Astrocyte (in vitro differentiated cells and primary cell): Measurements from ENCODE around the gene CD300LD. TPM values are rescaled to one million over a fixed set of nuclear protein-coding genes. Genes with fewer than 3 reads are reported as not detected.

Source experiments
- DNase-seq: peaks from one replicate; pipeline ENCODE4 v3.0.0-alpha.2; 2010; ENCODE audit warnings: low read depth
- FAIRE-seq: peaks from 2 replicates; lab custom pipeline; 2011; peaks lifted over from hg19 to GRCh38; lab: Jason Lieb, UNC
- H2AFZ ChIP-seq: 2 replicates; pipeline ENCODE4 v1.6.0; 2012; ENCODE audit warnings: low read depth, low read length, inconsistent platforms
- H3K27ac ChIP-seq: 2 replicates; pipeline ENCODE4 v1.5.1; 2011; ENCODE audit warnings: low read depth, low read length, inconsistent platforms
- H3K27me3 ChIP-seq: 2 replicates; pipeline ENCODE4 v1.6.0; 2011; ENCODE audit warnings: low read length, inconsistent platforms; ENCODE audit not compliant: insufficient read depth
- H3K36me3 ChIP-seq: 2 replicates; pipeline ENCODE4 v1.5.1; 2011; ENCODE audit warnings: low read length, inconsistent platforms; ENCODE audit not compliant: insufficient read depth
- H3K4me1 ChIP-seq: 2 replicates; pipeline ENCODE4 v1.5.1; 2011; ENCODE audit warnings: low read length, inconsistent platforms; ENCODE audit not compliant: insufficient read depth
- H3K4me2 ChIP-seq: 2 replicates; pipeline ENCODE4 v1.6.0; 2012; ENCODE audit warnings: low read length, inconsistent platforms
- H3K4me3 ChIP-seq: 2 replicates; pipeline ENCODE4 v1.5.1; 2011; ENCODE audit warnings: low read depth, mild to moderate bottlenecking, low read length, inconsistent platforms; ENCODE audit not compliant: insufficient read depth
- H3K79me2 ChIP-seq: 2 replicates; pipeline ENCODE4 v1.6.0; 2012; ENCODE audit warnings: mild to moderate bottlenecking, low read length, inconsistent platforms; ENCODE audit not compliant: insufficient read depth
- H3K9ac ChIP-seq: 2 replicates; pipeline ENCODE4 v1.6.0; 2012; ENCODE audit warnings: mild to moderate bottlenecking, low read length, inconsistent platforms
- H3K9me3 ChIP-seq: 2 replicates; pipeline ENCODE4 v1.5.1; 2012; ENCODE audit warnings: low read depth, mild to moderate bottlenecking, low read length, inconsistent platforms; ENCODE audit not compliant: insufficient read depth
- H4K20me1 ChIP-seq: 2 replicates; pipeline ENCODE4 v1.6.0; 2012; ENCODE audit warnings: low read length, inconsistent platforms; ENCODE audit not compliant: insufficient read depth
- H3K27ac Mint-ChIP-seq: one replicate; pipeline ENCODE4 v1.8.0; 2021; ENCODE audit warnings: mild to moderate bottlenecking, mixed read lengths; ENCODE audit not compliant: unreplicated experiment
- H3K27me3 Mint-ChIP-seq: one replicate; pipeline ENCODE4 v1.8.0; 2021; ENCODE audit warnings: low read depth, mixed read lengths; ENCODE audit not compliant: unreplicated experiment
- H3K36me3 Mint-ChIP-seq: one replicate; pipeline ENCODE4 v1.8.0; 2021; ENCODE audit warnings: low read depth, mixed read lengths; ENCODE audit not compliant: unreplicated experiment
- H3K4me1 Mint-ChIP-seq: one replicate; pipeline ENCODE4 v1.8.0; 2021; ENCODE audit warnings: low read depth, mixed read lengths; ENCODE audit not compliant: unreplicated experiment
- H3K4me3 Mint-ChIP-seq: one replicate; pipeline ENCODE4 v1.8.0; 2021; ENCODE audit warnings: mild to moderate bottlenecking, moderate library complexity, mixed read lengths; ENCODE audit not compliant: unreplicated experiment
- H3K9me3 Mint-ChIP-seq: one replicate; pipeline ENCODE4 v1.8.0; 2021; ENCODE audit warnings: mild to moderate bottlenecking, mixed read lengths; ENCODE audit not compliant: unreplicated experiment
- EZH2 ChIP-seq: IDR thresholded peaks from 2 replicates; pipeline ENCODE4 v1.6.1; 2012; ENCODE audit warnings: mild to moderate bottlenecking, low read length, inconsistent platforms; ENCODE audit not compliant: insufficient read depth
- total RNA-seq: library from RNA; stranded (reverse); gene quantifications from 2 replicates; pipeline ENCODE4 v1.2.1, GENCODE V29; 2021
- TF ChIP-seq, protein P1 (sequence below): IDR thresholded peaks from 2 replicates; pipeline ENCODE4 v1.5.1; 2011; ENCODE audit warnings: low read depth, mild to moderate bottlenecking, inconsistent platforms, low read length, moderate library complexity; ENCODE audit not compliant: insufficient read depth

The CD300LD gene
- total RNA-seq, 1 donor from 2014 or later: not detected

DNA sequence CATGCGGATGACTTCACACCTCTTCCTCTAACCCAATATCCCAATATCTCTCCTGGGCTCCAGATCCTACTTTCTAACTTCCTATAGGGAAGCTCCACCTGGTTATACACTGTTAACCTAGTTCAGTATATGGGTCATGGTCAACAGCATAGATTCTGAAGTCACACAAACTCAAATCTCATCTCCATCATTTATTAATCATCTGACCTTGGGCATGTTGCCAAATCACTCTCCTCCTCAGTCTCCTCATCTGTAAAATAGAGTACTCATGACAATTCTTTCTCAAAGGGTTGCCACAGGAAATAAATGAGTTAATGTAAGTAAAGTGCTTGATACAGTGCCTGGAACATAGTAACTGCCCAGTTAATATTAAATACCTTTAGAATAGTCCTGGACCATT, 32.0 kb upstream of the CD300LD start:
- TF ChIP-seq EZH2: no peak
- TF ChIP-seq, protein P1, sequence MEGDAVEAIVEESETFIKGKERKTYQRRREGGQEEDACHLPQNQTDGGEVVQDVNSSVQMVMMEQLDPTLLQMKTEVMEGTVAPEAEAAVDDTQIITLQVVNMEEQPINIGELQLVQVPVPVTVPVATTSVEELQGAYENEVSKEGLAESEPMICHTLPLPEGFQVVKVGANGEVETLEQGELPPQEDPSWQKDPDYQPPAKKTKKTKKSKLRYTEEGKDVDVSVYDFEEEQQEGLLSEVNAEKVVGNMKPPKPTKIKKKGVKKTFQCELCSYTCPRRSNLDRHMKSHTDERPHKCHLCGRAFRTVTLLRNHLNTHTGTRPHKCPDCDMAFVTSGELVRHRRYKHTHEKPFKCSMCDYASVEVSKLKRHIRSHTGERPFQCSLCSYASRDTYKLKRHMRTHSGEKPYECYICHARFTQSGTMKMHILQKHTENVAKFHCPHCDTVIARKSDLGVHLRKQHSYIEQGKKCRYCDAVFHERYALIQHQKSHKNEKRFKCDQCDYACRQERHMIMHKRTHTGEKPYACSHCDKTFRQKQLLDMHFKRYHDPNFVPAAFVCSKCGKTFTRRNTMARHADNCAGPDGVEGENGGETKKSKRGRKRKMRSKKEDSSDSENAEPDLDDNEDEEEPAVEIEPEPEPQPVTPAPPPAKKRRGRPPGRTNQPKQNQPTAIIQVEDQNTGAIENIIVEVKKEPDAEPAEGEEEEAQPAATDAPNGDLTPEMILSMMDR: no peak
- DNase-seq (no peak), FAIRE-seq (no peak)
- H3K36me3 ChIP-seq: no peaks in the 10 kb centered on the region
- H4K20me1 ChIP-seq: no peaks in the 10 kb centered on the region
- Mint-ChIP-seq H3K4me1 (no peaks in the 10 kb centered on the region), H3K36me3 (no peaks in the 10 kb centered on the region), H3K9me3 (peaks cover 12% of the 10 kb centered on the region), H3K27me3 (peaks cover 79% of the 10 kb centered on the region), H3K4me3 (no peak overlapping the region), H3K27ac (no peak overlapping the region)
- no peak overlapping the region for H3K27ac ChIP-seq
- H3K79me2 ChIP-seq: no peaks in the 10 kb centered on the region
- H3K4me1 ChIP-seq: no peaks in the 10 kb centered on the region
- no peaks in the 10 kb centered on the region for H3K27me3 ChIP-seq
- no peak overlapping the region for H3K9ac ChIP-seq
- H3K4me3 ChIP-seq: no peak overlapping the region
- H2AFZ ChIP-seq: no peak overlapping the region
- H3K4me2 ChIP-seq: no peak overlapping the region
- H3K9me3 ChIP-seq: no peaks in the 10 kb centered on the region

GRCh38 chr17:74623693-74624093, 31.6 kb upstream of the CD300LD start, which contains the start of gene CD300E:
Gene CD300E (minus strand): TSS chr17:74623738. CDS start chr17:74623621, 117 bp downstream.
- Histone ChIP-seq H3K4me2 (no peak within 1 kb of the TSS), H3K36me3 (no peaks in the 10 kb centered on the region), H3K4me3 (no peak within 1 kb of the TSS), H3K27ac (no peak within 1 kb of the TSS), H3K9me3 (no peaks in the 10 kb centered on the region), H3K4me1 (no peaks in the 10 kb centered on the region), H3K79me2 (no peaks in the 10 kb centered on the region), H3K9ac (no peak within 1 kb of the TSS), H2AFZ (no peak within 1 kb of the TSS), H4K20me1 (no peaks in the 10 kb centered on the region), H3K27me3 (no peaks in the 10 kb centered on the region)
- no peak within 1 kb of the TSS for H3K4me3 Mint-ChIP-seq
- no peak within 1 kb of the TSS for H3K27ac Mint-ChIP-seq
- no peaks in the 10 kb centered on the region for H3K36me3 Mint-ChIP-seq
- no peak for FAIRE-seq
- DNase-seq: no peak
- no peaks in the 10 kb centered on the region for H3K4me1 Mint-ChIP-seq
- peaks cover 83% of the 10 kb centered on the region for H3K27me3 Mint-ChIP-seq
- no peak for TF ChIP-seq EZH2
- H3K9me3 Mint-ChIP-seq: peaks cover 12% of the 10 kb centered on the region

GRCh38 chr17:74619077-74619673, 27.1 kb upstream of the CD300LD start:
- no peak overlapping the region for H3K4me3 ChIP-seq
- H3K9me3 ChIP-seq: no peaks in the 10 kb centered on the region
- Mint-ChIP-seq H3K9me3 (no peaks in the 10 kb centered on the region), H3K4me3 (no peak overlapping the region), H3K27ac (no peak overlapping the region), H3K27me3 (peaks cover 79% of the 10 kb centered on the region), H3K36me3 (no peaks in the 10 kb centered on the region), H3K4me1 (no peaks in the 10 kb centered on the region)
- no peak for DNase-seq
- no peak overlapping the region for H3K9ac ChIP-seq
- no peak overlapping the region for H2AFZ ChIP-seq
- H3K27ac ChIP-seq: no peak overlapping the region
- H4K20me1 ChIP-seq: no peaks in the 10 kb centered on the region
- no peak for FAIRE-seq
- no peaks in the 10 kb centered on the region for H3K79me2 ChIP-seq
- no peak overlapping the region for H3K4me2 ChIP-seq
- no peak for TF ChIP-seq EZH2
- TF ChIP-seq, protein P1: no peak
- no peaks in the 10 kb centered on the region for H3K36me3 ChIP-seq
- H3K4me1 ChIP-seq: no peaks in the 10 kb centered on the region
- no peaks in the 10 kb centered on the region for H3K27me3 ChIP-seq
